OCI-LY1 (cell line): ENCODE measurements around the gene SNRNP35.
A peak's percentile ranks its signal among the peaks of the same experiment; 100 is the strongest.
"Not testable (repeated sequence)": the region's sequence is repeated elsewhere in the genome, so short reads cannot be mapped to it uniquely, and the experiment has no call there.

Experiments
- H2AFZ ChIP-seq: fragments of 200-600 bp; sonication (generic), shearing (Covaris generic); 2 replicates; pipeline ENCODE4 v1.6.0; 2014; ENCODE audit warnings: antibody characterized with exemption, mild to moderate bottlenecking, low read length
- H3F3A ChIP-seq: fragments of 200-600 bp; sonication (generic), shearing (Covaris generic); 2 replicates; pipeline ENCODE4 v1.6.0; 2014; ENCODE audit warnings: mild to moderate bottlenecking, antibody characterized with exemption, low read length, moderate library complexity; ENCODE audit not compliant: insufficient read depth
- H3K27ac ChIP-seq: fragments of 200-600 bp; sonication (generic); 2 replicates; pipeline ENCODE4 v1.5.1; 2014; ENCODE audit warnings: low read length, mixed run types, mild to moderate bottlenecking, low read depth; ENCODE audit not compliant: poor library complexity, severe bottlenecking
- H3K27me3 ChIP-seq: fragments of 200-600 bp; sonication (generic); 2 replicates; pipeline ENCODE4 v1.6.0; 2014; ENCODE audit warnings: antibody characterized with exemption, mild to moderate bottlenecking, low read length, moderate library complexity; ENCODE audit not compliant: insufficient read depth
- H3K36me3 ChIP-seq: fragments of 200-600 bp; sonication (generic); 2 replicates; pipeline ENCODE4 v1.6.1; 2014; ENCODE audit warnings: mild to moderate bottlenecking, antibody characterized with exemption, low read length, moderate library complexity, mixed read lengths; ENCODE audit not compliant: insufficient read depth
- H3K4me1 ChIP-seq: fragments of 200-600 bp; sonication (generic); 2 replicates; pipeline ENCODE4 v1.5.1; 2014; ENCODE audit warnings: mild to moderate bottlenecking, low read length, moderate library complexity; ENCODE audit not compliant: insufficient read depth, severe bottlenecking
- H3K4me2 ChIP-seq: fragments of 200-600 bp; sonication (generic), shearing (Covaris generic); 2 replicates; pipeline ENCODE4 v1.6.1; 2014; ENCODE audit warnings: low read length
- H3K4me3 ChIP-seq: fragments of 200-600 bp; sonication (generic); 2 replicates; pipeline ENCODE4 v1.5.1; 2014; ENCODE audit warnings: low read length, low read depth, mild to moderate bottlenecking, mixed read lengths; ENCODE audit not compliant: poor library complexity, severe bottlenecking
- H3K79me2 ChIP-seq: fragments of 200-600 bp; shearing (Covaris generic); 2 replicates; pipeline ENCODE4 v1.6.1; 2016; ENCODE audit warnings: mixed run types, low read length, mixed read lengths; ENCODE audit not compliant: insufficient read depth
- H3K9ac ChIP-seq: fragments of 200-600 bp; sonication (generic), shearing (Covaris generic); 2 replicates; pipeline ENCODE4 v1.6.1; 2014; ENCODE audit warnings: mild to moderate bottlenecking, low read length, mixed read lengths
- H3K9me2 ChIP-seq: fragments of 200-600 bp; sonication (generic), shearing (Covaris generic); 2 replicates; pipeline ENCODE4 v1.6.1; 2014; ENCODE audit warnings: low read depth, mild to moderate bottlenecking, low read length, mixed read lengths
- H3K9me3 ChIP-seq: fragments of 200-600 bp; shearing (Covaris generic); 2 replicates; pipeline ENCODE4 v1.6.1; 2014; ENCODE audit warnings: low read length, mixed read lengths
- H4K20me1 ChIP-seq: fragments of 200-600 bp; sonication (generic), shearing (Covaris generic); 2 replicates; pipeline ENCODE4 v1.6.0; 2016; ENCODE audit warnings: mild to moderate bottlenecking, low read length; ENCODE audit not compliant: insufficient read depth
- EZH2 ChIP-seq: fragments of 200-600 bp; sonication (generic), shearing (Covaris generic); IDR thresholded peaks from 2 replicates; pipeline ENCODE4 v1.8.0; 2017; ENCODE audit warnings: borderline replicate concordance, mixed run types, mild to moderate bottlenecking, antibody characterized with exemption, low read length, moderate library complexity, mixed read lengths
- TF ChIP-seq, protein P1 (sequence below): fragments of 200-600 bp; sonication (generic), shearing (Covaris generic); IDR thresholded peaks from 2 replicates; pipeline ENCODE4 v1.5.1; 2017; ENCODE audit warnings: mild to moderate bottlenecking, antibody characterized with exemption, low read length, moderate library complexity, mixed read lengths

SNRNP35 gene

DNA sequence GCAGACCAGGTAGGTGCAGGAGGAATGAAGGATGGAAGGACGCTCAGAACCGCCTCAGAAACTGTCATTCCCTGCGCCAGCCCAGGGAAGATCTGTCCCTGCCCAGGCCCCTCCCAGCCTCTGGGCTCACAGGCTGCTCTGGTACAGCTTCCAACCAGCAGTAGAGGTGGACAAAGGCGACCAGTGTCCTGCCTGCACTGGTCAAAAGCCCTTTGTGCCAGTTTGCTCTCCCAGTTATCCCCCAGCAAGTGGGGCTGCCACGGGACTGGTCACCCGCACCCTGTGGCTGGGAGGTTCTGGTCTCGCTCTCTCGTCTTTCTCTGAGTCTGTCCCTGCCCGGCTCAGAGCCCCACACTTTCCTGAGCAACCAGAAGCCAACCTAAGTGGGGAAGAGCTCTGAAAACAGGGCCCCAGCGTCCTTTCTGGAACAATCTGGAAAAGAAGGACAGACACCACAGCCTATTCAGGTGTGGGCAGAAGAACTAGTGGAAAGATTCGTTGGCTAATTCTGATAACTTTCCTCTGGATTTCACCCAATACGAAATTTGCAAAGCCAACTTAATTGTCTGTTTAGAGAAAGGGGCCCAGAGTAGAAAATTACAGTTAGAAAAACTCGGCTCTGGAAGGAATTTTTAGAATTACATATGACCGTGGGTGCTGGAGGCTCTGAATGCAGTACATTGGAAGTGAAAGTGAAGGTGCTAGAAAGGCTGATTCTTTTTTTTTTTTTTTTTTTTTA is 21.7 kb downstream of the SNRNP35 start:
- Histone ChIP-seq H3K4me3 (no peak overlapping the region), H3K27ac (peak overlapping the region; percentile 61), H2AFZ (no peak overlapping the region), H3K79me2 (no peaks in the 10 kb centered on the region), H3K4me1 (peaks cover 81% of the 10 kb centered on the region), H3K9me2 (no peaks in the 10 kb centered on the region), H3K27me3 (no peaks in the 10 kb centered on the region), H3K9me3 (no peaks in the 10 kb centered on the region), H3K36me3 (no peaks in the 10 kb centered on the region), H3K9ac (no peak overlapping the region), H3F3A (peaks cover 5% of the 10 kb centered on the region; the same call in 1 of the 2 replicates), H4K20me1 (no peaks in the 10 kb centered on the region), H3K4me2 (no peak overlapping the region; the same call in 1 of the 2 replicates)
- TF ChIP-seq, protein P1, sequence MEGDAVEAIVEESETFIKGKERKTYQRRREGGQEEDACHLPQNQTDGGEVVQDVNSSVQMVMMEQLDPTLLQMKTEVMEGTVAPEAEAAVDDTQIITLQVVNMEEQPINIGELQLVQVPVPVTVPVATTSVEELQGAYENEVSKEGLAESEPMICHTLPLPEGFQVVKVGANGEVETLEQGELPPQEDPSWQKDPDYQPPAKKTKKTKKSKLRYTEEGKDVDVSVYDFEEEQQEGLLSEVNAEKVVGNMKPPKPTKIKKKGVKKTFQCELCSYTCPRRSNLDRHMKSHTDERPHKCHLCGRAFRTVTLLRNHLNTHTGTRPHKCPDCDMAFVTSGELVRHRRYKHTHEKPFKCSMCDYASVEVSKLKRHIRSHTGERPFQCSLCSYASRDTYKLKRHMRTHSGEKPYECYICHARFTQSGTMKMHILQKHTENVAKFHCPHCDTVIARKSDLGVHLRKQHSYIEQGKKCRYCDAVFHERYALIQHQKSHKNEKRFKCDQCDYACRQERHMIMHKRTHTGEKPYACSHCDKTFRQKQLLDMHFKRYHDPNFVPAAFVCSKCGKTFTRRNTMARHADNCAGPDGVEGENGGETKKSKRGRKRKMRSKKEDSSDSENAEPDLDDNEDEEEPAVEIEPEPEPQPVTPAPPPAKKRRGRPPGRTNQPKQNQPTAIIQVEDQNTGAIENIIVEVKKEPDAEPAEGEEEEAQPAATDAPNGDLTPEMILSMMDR, result no peak
- no peak for TF ChIP-seq EZH2

DNA sequence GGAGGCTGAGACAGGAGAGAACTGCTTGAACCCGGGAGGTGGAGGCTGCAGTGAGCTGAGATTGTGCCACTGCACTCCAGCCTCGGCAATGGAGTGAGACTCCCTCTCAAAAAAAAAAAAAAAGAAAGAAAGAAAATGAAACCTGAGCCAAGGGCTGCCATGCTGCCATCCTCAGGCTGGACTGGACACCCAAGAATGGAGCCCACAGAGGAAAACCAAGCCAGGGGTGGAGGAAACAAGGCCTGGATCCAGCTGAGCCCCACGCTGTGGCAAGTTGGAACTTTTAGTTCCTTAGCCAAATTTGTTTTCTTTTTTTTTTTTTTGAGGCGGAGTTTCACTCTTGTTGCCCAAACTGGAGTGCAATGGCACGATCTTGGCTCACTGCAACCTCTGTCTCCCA is 23.3 kb downstream of the SNRNP35 start:
- H3K9ac ChIP-seq, result peak overlapping the region; percentile 72
- H4K20me1 ChIP-seq, H2AFZ ChIP-seq, H3F3A ChIP-seq, H3K79me2 ChIP-seq, H3K27me3 ChIP-seq, H3K36me3 ChIP-seq, H3K9me3 ChIP-seq, H3K9me2 ChIP-seq: not testable (repeated sequence)
- peak overlapping the region; percentile 61 for H3K27ac ChIP-seq
- H3K4me2 ChIP-seq, result peak overlapping the region; percentile 69
- peak overlapping the region; percentile 63 for H3K4me3 ChIP-seq
- H3K4me1 ChIP-seq, result peaks cover 66% of the 10 kb centered on the region

DNA sequence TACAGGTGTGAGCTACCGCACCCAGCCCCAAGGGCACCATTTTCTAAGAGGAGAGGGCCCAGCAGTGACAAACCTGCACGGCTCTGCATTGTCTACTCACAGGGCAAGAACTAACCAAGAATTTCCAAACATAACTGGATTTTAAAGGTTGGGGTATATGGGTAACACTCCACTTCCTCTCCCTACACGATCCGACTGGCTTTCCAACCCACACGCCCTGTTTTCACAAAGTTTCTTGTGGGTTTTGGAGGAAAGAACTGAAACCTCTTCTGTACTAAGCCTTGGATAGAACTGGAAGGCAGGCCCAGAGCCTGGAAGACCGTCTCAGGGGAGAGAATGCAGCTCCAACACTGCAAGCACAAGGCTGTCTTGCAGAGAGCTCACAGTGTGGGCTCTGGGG is 24.9 kb downstream of the SNRNP35 start:
- Histone ChIP-seq H3K4me3 (no peak overlapping the region), H3K27ac (no peak overlapping the region), H3K27me3 (no peaks in the 10 kb centered on the region), H3K4me1 (peaks cover 50% of the 10 kb centered on the region), H3F3A (no peaks in the 10 kb centered on the region), H3K9me3 (no peaks in the 10 kb centered on the region), H4K20me1 (no peaks in the 10 kb centered on the region), H3K9me2 (no peaks in the 10 kb centered on the region), H3K36me3 (no peaks in the 10 kb centered on the region), H3K9ac (no peak overlapping the region), H3K79me2 (no peaks in the 10 kb centered on the region), H3K4me2 (no peak overlapping the region), H2AFZ (no peak overlapping the region)
- no peak for TF ChIP-seq EZH2
- TF ChIP-seq, protein P1, result no peak
